Mesenchymal stem cell (in vitro differentiated cells and primary cell): ENCODE results near the gene NRROS. TPM values are rescaled to one million over a fixed set of nuclear protein-coding genes. Genes with fewer than 3 reads are reported as not detected.

ENCODE experiments used
- DNase-seq: peaks from one replicate; pipeline ENCODE4 v3.0.0-alpha.2; 2013
- H2AFZ ChIP-seq: one replicate; pipeline ENCODE4 v1.6.1; 2013; ENCODE audit warnings: low read depth, mild to moderate bottlenecking, control low read depth, inconsistent platforms, low read length, moderate library complexity
- H2AK5ac ChIP-seq: 2 replicates; pipeline ENCODE4 v1.6.1; 2013; ENCODE audit warnings: low read length, moderate library complexity, mild to moderate bottlenecking, inconsistent platforms; ENCODE audit not compliant: severe bottlenecking
- H2BK120ac ChIP-seq: one replicate; pipeline ENCODE4 v1.6.1; 2013; ENCODE audit warnings: low read depth, mild to moderate bottlenecking, inconsistent platforms, low read length, moderate library complexity
- H2BK12ac ChIP-seq, 2 experiments: one replicate each; pipeline ENCODE4 v1.6.1; 2013; ENCODE audit warnings: inconsistent platforms in 2 of 2, low read length in 2 of 2, mild to moderate bottlenecking in 2 of 2, moderate library complexity in 2 of 2, control low read depth in 1 of 2
- H2BK15ac ChIP-seq: one replicate; pipeline ENCODE4 v1.6.1; 2013; ENCODE audit warnings: mild to moderate bottlenecking, low read depth, inconsistent platforms; ENCODE audit not compliant: poor library complexity, severe bottlenecking
- H2BK5ac ChIP-seq: 2 replicates; pipeline ENCODE4 v1.6.1; 2013; ENCODE audit warnings: low read depth, mild to moderate bottlenecking, low read length, control low read depth, inconsistent platforms; ENCODE audit not compliant: poor library complexity, severe bottlenecking
- H3K14ac ChIP-seq, 2 experiments: one replicate each; pipeline ENCODE4 v1.6.1; 2013; ENCODE audit warnings: inconsistent platforms in 2 of 2, low read length in 2 of 2, control low read depth in 1 of 2, mild to moderate bottlenecking in 1 of 2, moderate library complexity in 1 of 2
- H3K18ac ChIP-seq, 2 experiments: one replicate each; pipeline ENCODE4 v1.6.1; 2013; ENCODE audit warnings: inconsistent platforms in 2 of 2, low read length in 2 of 2, control low read depth in 1 of 2, low read depth in 1 of 2, mild to moderate bottlenecking in 1 of 2
- H3K23ac ChIP-seq, 2 experiments: one replicate each; pipeline ENCODE4 v1.6.1; 2013; ENCODE audit warnings: inconsistent platforms in 2 of 2, low read length in 2 of 2, mild to moderate bottlenecking in 2 of 2, moderate library complexity in 2 of 2, control low read depth in 1 of 2
- H3K27ac ChIP-seq: 2 replicates; pipeline ENCODE4 v1.5.1; 2013; ENCODE audit warnings: mild to moderate bottlenecking, moderate library complexity, low read length, control low read depth, inconsistent platforms; ENCODE audit not compliant: poor library complexity, severe bottlenecking
- H3K27me3 ChIP-seq, 2 experiments: 2 replicates each; pipeline versions ENCODE4 v1.6.1 to v1.7.0; 2013; ENCODE audit warnings: low read length in 2 of 2, mild to moderate bottlenecking in 2 of 2, moderate library complexity in 2 of 2, control low read depth in 1 of 2, inconsistent platforms in 1 of 2; ENCODE audit not compliant: control insufficient read depth in 1 of 2, insufficient read depth in 1 of 2
- H3K36me3 ChIP-seq, 2 experiments: 2 replicates each; pipeline versions ENCODE4 v1.6.1 to v1.7.0; 2013; ENCODE audit warnings: low read length in 2 of 2, control low read depth in 1 of 2, inconsistent platforms in 1 of 2, low read depth in 1 of 2, mild to moderate bottlenecking in 1 of 2; ENCODE audit not compliant: insufficient read depth in 2 of 2, control insufficient read depth in 1 of 2
- H3K4ac ChIP-seq, 2 experiments: one replicate each; pipeline ENCODE4 v1.6.1; 2013; ENCODE audit warnings: inconsistent platforms in 2 of 2, low read length in 2 of 2, mild to moderate bottlenecking in 2 of 2, moderate library complexity in 2 of 2, control low read depth in 1 of 2, low read depth in 1 of 2
- H3K4me1 ChIP-seq: 2 replicates; pipeline ENCODE4 v1.6.1; 2013; ENCODE audit warnings: low read depth, low read length, control low read depth; ENCODE audit not compliant: control insufficient read depth, insufficient read depth
- H3K4me2 ChIP-seq: 2 replicates; pipeline ENCODE4 v1.6.1; 2013; ENCODE audit warnings: low read length, mild to moderate bottlenecking, inconsistent platforms; ENCODE audit not compliant: poor library complexity, severe bottlenecking
- H3K4me3 ChIP-seq, 2 experiments: 2 replicates each; pipeline versions ENCODE4 v1.5.1 to v1.7.0; 2013; ENCODE audit warnings: low read length in 2 of 2, mild to moderate bottlenecking in 2 of 2, control low read depth in 1 of 2, low read depth in 1 of 2; ENCODE audit not compliant: insufficient read depth in 1 of 2
- H3K79me1 ChIP-seq: replicated peaks from 2 replicates; pipeline ENCODE4 v1.6.1; 2013; ENCODE audit warnings: mild to moderate bottlenecking, control low read depth, low read length, inconsistent platforms; ENCODE audit not compliant: poor library complexity, severe bottlenecking
- H3K9ac ChIP-seq: 2 replicates; pipeline ENCODE4 v1.7.0; 2013; ENCODE audit warnings: mild to moderate bottlenecking, low read length, moderate library complexity
- H3K9me3 ChIP-seq: 2 replicates; pipeline ENCODE4 v1.7.0; 2013; ENCODE audit warnings: mild to moderate bottlenecking, low read length; ENCODE audit not compliant: control insufficient read depth
- H4K8ac ChIP-seq: one replicate; pipeline ENCODE4 v1.6.1; 2013; ENCODE audit warnings: inconsistent platforms, mild to moderate bottlenecking, low read length, moderate library complexity
- H4K91ac ChIP-seq: one replicate; pipeline ENCODE4 v1.6.1; 2013; ENCODE audit warnings: mild to moderate bottlenecking, low read length, inconsistent platforms
- WGBS: methylation state at CpG from one replicate; pipeline ENCODE4 v1.1.7; 2013; ENCODE audit warnings: mixed read lengths; 5-methylcytosine and 5-hydroxymethylcytosine counted together
- small RNA-seq: library from polyadenylated mRNA; stranded (forward); fragments of <200 nt; extraction: miRNeasy Mini kit (QIAGEN cat#:217004); gene quantifications from one replicate; pipeline ENCODE3, GENCODE V24; 2013; ENCODE audit warnings: low read depth

NRROS gene

DNA sequence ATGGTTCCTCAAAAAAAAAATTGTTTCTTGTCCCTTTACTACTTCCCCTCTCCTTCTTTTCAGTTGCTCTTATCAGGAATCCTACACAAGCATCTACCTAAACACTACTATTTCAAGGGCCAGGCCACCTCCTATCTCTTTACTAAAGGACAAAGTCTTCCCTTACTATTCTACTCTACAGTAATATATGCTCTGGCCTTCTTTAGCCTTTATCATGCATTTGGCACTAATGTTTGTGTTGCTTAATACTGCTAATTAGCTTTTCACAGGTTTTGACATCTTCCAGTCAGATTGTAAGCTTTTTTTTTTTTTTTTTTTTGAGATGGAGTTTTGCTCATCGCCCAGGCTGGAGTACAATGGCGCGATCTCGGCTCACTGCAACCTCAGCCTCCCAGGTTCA lies 67.2 kb downstream of the NRROS start:
- Histone ChIP-seq H3K4me1 (peaks cover 3% of the 10 kb centered on the region), H3K79me1 (peaks cover 4% of the 10 kb centered on the region), H2BK5ac (no peak overlapping the region), H2BK12ac (no peak overlapping the region), H3K27ac (no peak overlapping the region), H3K9me3 (no peaks in the 10 kb centered on the region), H3K4me3 (no peak overlapping the region), H3K18ac (no peak overlapping the region), H2BK15ac (no peak overlapping the region), H3K36me3 (no peaks in the 10 kb centered on the region), H3K27me3 (no peaks in the 10 kb centered on the region), H3K23ac (no peak overlapping the region), H2AK5ac (no peak overlapping the region), H4K91ac (no peak overlapping the region), H4K8ac (no peak overlapping the region), H2BK120ac (no peak overlapping the region), H3K4ac (no peak overlapping the region), H3K4me2 (no peak overlapping the region), H2AFZ (no peak overlapping the region), H3K14ac (no peak overlapping the region), H3K9ac (no peak overlapping the region)
- 100% methylated on average over 4 of the region's 4 CpGs for WGBS
- DNase-seq: no peak

DNA sequence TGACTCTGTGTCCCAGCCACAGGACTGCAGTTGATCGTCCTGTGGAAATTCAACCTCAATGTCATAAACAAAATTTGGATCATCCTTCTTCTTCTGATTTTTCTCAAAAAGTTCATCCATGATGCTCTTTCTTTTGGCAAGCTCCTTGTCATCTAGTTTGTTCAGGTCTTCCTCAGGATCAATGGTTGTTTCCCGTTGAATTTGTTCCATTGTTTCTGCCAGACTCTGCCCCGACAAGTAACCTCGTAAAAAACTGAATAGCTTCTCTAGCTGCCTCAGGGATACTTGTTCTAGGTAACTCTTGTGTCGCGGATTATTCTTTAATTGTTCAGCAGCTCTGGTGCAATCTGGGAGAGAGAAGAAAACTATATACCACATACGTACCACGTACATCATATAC lies 68.1 kb downstream of the NRROS start:
- DNase-seq: no peak
- no peak overlapping the region for H2BK5ac ChIP-seq
- no peak overlapping the region for H3K14ac ChIP-seq
- no peaks in the 10 kb centered on the region for H3K36me3 ChIP-seq
- H3K4me1 ChIP-seq: peaks cover 3% of the 10 kb centered on the region
- H3K4me2 ChIP-seq: no peak overlapping the region
- no peak overlapping the region for H3K27ac ChIP-seq
- no peak overlapping the region for H3K9ac ChIP-seq
- H4K91ac ChIP-seq: no peak overlapping the region
- no peak overlapping the region for H2AFZ ChIP-seq
- no peak overlapping the region for H2AK5ac ChIP-seq
- no peak overlapping the region for H3K4me3 ChIP-seq
- H4K8ac ChIP-seq: no peak overlapping the region
- H3K23ac ChIP-seq: no peak overlapping the region
- no peak overlapping the region for H3K4ac ChIP-seq
- 95% methylated on average over 6 of the region's 8 CpGs for WGBS
- no peak overlapping the region for H2BK12ac ChIP-seq
- peaks cover 4% of the 10 kb centered on the region for H3K79me1 ChIP-seq
- H2BK15ac ChIP-seq: no peak overlapping the region
- no peaks in the 10 kb centered on the region for H3K9me3 ChIP-seq
- no peak overlapping the region for H2BK120ac ChIP-seq
- H3K27me3 ChIP-seq: no peaks in the 10 kb centered on the region
- H3K18ac ChIP-seq: no peak overlapping the region

GRCh38 chr3:196708467-196708866 lies 69.0 kb downstream of the NRROS start:
- no peak overlapping the region for H4K8ac ChIP-seq
- no peak overlapping the region for H3K4me2 ChIP-seq
- no peak overlapping the region for H3K14ac ChIP-seq
- DNase-seq: no peak
- H3K4ac ChIP-seq: no peak overlapping the region
- H3K36me3 ChIP-seq: no peaks in the 10 kb centered on the region
- no peak overlapping the region for H2BK12ac ChIP-seq
- H2AK5ac ChIP-seq: no peak overlapping the region
- no peak overlapping the region for H3K23ac ChIP-seq
- H4K91ac ChIP-seq: no peak overlapping the region
- H2BK15ac ChIP-seq: no peak overlapping the region
- no peak overlapping the region for H3K9ac ChIP-seq
- H2BK5ac ChIP-seq: no peak overlapping the region
- no peak overlapping the region for H2BK120ac ChIP-seq
- no peaks in the 10 kb centered on the region for H3K27me3 ChIP-seq
- H3K18ac ChIP-seq: no peak overlapping the region
- WGBS: 95% methylated on average over 7 of the region's 7 CpGs
- no peak overlapping the region for H2AFZ ChIP-seq
- no peaks in the 10 kb centered on the region for H3K9me3 ChIP-seq
- H3K4me1 ChIP-seq: peaks cover 4% of the 10 kb centered on the region
- peaks cover 4% of the 10 kb centered on the region for H3K79me1 ChIP-seq
- H3K27ac ChIP-seq: no peak overlapping the region
- H3K4me3 ChIP-seq: no peak overlapping the region

Small RNAs within 50 kb of the gene (small RNA-seq; reads per million reads assigned to genes)
- not detected for gene RNU6-646P
